Gastrocnemius medialis (tissue), 4 donors: Measurements from ENCODE around the gene EXOC6.

ENCODE experiments used
- POLR2A ChIP-seq, 2 donors: fragments of 450-650 bp; IDR thresholded peaks; one replicate each; pipeline ENCODE4 v1.6.1; 2017; ENCODE audit warnings: antibody characterized with exemption in 2 of 2, mild to moderate bottlenecking in 2 of 2, moderate library complexity in 2 of 2
- TF ChIP-seq, protein P1 (sequence below), 5 experiments: fragments of 450-650 bp in 3 of 5; fragments of 200-600 bp in 2 of 5; sonication (generic) in 2 of 5; IDR thresholded peaks in 4 of 5; conservative IDR thresholded peaks in 1 of 5; 1 replicate in 4 of 5; 2 replicates in 1 of 5; pipeline ENCODE4 v1.5.1; 2016 to 2019; ENCODE audit warnings: antibody characterized with exemption in 5 of 5, mild to moderate bottlenecking in 3 of 5, moderate library complexity in 3 of 5

DNA sequence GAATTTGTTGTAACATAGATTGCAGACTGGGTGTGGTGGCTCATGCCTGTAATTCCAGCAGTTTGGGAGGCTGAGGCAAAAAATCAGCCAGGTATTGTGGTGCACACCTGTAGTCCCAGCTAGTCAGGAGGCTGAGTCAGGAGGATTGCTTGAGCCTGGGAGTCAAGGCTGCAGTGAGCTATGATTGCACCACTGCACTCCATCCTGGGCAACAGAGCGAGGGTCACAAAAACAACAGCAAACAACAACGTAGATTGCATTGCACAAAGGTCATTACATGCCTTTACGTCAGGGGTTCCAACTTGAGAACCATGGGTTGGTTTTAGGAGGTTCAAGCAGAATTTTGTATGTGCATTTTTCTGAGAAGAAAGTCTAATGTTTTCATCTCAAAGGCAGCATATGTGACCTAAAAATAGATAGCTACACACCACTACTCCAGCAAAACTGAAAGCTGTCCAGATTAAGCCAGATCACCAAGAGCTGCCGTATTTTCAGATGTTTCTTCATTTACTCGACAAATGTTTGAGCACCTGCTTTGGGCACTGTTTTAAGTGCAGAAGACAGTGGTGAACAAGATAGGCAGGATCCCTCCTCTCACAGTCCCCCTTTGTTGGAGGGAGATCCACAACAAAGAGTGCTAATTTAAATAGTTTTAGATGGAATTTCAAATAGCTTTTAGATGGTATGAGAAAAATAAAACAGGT is 183.9 kb downstream of the EXOC6 start:
- TF ChIP-seq, protein P1, sequence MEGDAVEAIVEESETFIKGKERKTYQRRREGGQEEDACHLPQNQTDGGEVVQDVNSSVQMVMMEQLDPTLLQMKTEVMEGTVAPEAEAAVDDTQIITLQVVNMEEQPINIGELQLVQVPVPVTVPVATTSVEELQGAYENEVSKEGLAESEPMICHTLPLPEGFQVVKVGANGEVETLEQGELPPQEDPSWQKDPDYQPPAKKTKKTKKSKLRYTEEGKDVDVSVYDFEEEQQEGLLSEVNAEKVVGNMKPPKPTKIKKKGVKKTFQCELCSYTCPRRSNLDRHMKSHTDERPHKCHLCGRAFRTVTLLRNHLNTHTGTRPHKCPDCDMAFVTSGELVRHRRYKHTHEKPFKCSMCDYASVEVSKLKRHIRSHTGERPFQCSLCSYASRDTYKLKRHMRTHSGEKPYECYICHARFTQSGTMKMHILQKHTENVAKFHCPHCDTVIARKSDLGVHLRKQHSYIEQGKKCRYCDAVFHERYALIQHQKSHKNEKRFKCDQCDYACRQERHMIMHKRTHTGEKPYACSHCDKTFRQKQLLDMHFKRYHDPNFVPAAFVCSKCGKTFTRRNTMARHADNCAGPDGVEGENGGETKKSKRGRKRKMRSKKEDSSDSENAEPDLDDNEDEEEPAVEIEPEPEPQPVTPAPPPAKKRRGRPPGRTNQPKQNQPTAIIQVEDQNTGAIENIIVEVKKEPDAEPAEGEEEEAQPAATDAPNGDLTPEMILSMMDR (IDR thresholded peaks at IDR 0.05 in 4 of 5, conservative IDR thresholded peaks at IDR 0.05 in 1 of 5): no peak
- TF ChIP-seq POLR2A (IDR thresholded peaks at IDR 0.05): no peak
